DOHH2 (cell line): Measurements from ENCODE around the gene ZNF565.
A peak's percentile ranks its signal among the peaks of the same experiment; 100 is the strongest.
"Not testable (repeated sequence)": the region's sequence is repeated elsewhere in the genome, so short reads cannot be mapped to it uniquely, and the experiment has no call there.

ENCODE experiments used
- H3F3A ChIP-seq: fragments of 200-600 bp; sonication (generic), shearing (Covaris generic); 2 replicates; pipeline ENCODE4 v1.6.0; 2016; ENCODE audit warnings: antibody characterized with exemption, mild to moderate bottlenecking; ENCODE audit not compliant: control insufficient read depth, insufficient read depth
- H3K27ac ChIP-seq: fragments of 200-600 bp; sonication (generic); 2 replicates; pipeline ENCODE4 v1.5.1; 2014; ENCODE audit warnings: low read depth, mild to moderate bottlenecking, low read length, moderate library complexity
- H3K27me3 ChIP-seq: fragments of 200-600 bp; sonication (generic); 2 replicates; pipeline ENCODE4 v1.6.1; 2014; ENCODE audit warnings: mild to moderate bottlenecking, low read length, mixed read lengths; ENCODE audit not compliant: control insufficient read depth
- H3K36me3 ChIP-seq: fragments of 200-600 bp; sonication (generic); 2 replicates; pipeline ENCODE4 v1.6.1; 2014; ENCODE audit warnings: mild to moderate bottlenecking, low read length, moderate library complexity, mixed read lengths; ENCODE audit not compliant: control insufficient read depth
- H3K4me1 ChIP-seq: fragments of 200-600 bp; sonication (generic); 2 replicates; pipeline ENCODE4 v1.6.1; 2014; ENCODE audit warnings: mild to moderate bottlenecking, low read length, mixed read lengths; ENCODE audit not compliant: control insufficient read depth
- H3K4me2 ChIP-seq: fragments of 200-600 bp; sonication (generic); 2 replicates; pipeline ENCODE4 v1.6.0; 2014; ENCODE audit warnings: mild to moderate bottlenecking, low read length, moderate library complexity
- H3K4me3 ChIP-seq: fragments of 200-600 bp; sonication (generic); 2 replicates; pipeline ENCODE4 v1.5.1; 2014; ENCODE audit warnings: mild to moderate bottlenecking, low read length, mixed read lengths
- H3K79me2 ChIP-seq: fragments of 200-600 bp; sonication (generic); 2 replicates; pipeline ENCODE4 v1.6.1; 2014; ENCODE audit warnings: mild to moderate bottlenecking, low read length, mixed read lengths; ENCODE audit not compliant: control insufficient read depth
- H3K9me2 ChIP-seq: fragments of 200-600 bp; sonication (generic); replicated peaks from 2 replicates; pipeline ENCODE4 v1.6.1; 2014; ENCODE audit warnings: mild to moderate bottlenecking, low read length, mixed read lengths; ENCODE audit not compliant: control insufficient read depth
- H3K9me3 ChIP-seq: fragments of 200-600 bp; sonication (generic); 2 replicates; pipeline ENCODE4 v1.6.1; 2014; ENCODE audit warnings: antibody characterized with exemption, low read length, mixed read lengths; ENCODE audit not compliant: control insufficient read depth, insufficient read depth
- H4K20me1 ChIP-seq: fragments of 200-600 bp; sonication (generic); 2 replicates; pipeline ENCODE4 v1.6.0; 2014; ENCODE audit warnings: low read depth, mild to moderate bottlenecking, antibody characterized with exemption, low read length, moderate library complexity; ENCODE audit not compliant: control insufficient read depth, insufficient read depth
- CTCF ChIP-seq: fragments of 200-600 bp; sonication (generic); IDR thresholded peaks from one replicate; pipeline ENCODE4 v1.5.1; 2014; ENCODE audit warnings: antibody characterized with exemption, mild to moderate bottlenecking, low read depth, low read length; ENCODE audit not compliant: poor library complexity, severe bottlenecking
- EZH2phosphoT487 ChIP-seq: fragments of 200-600 bp; sonication (generic); IDR thresholded peaks from 2 replicates; pipeline ENCODE4 v1.6.1; 2017; ENCODE audit warnings: borderline replicate concordance, mild to moderate bottlenecking, antibody characterized with exemption, low read length, moderate library complexity, mixed read lengths

The ZNF565 gene

GRCh38 chr19:36236946-36237310 is 22.5 kb upstream of the ZNF565 start:
- Histone ChIP-seq H3F3A (peaks cover 4% of the 10 kb centered on the region; the same call in 1 of the 2 replicates), H3K4me2 (no peak overlapping the region), H3K36me3 (peaks cover 57% of the 10 kb centered on the region), H3K27ac (no peak overlapping the region), H3K9me3 (no peaks in the 10 kb centered on the region), H3K4me3 (no peak overlapping the region), H4K20me1 (no peaks in the 10 kb centered on the region), H3K27me3 (no peaks in the 10 kb centered on the region), H3K9me2 (no peaks in the 10 kb centered on the region), H3K4me1 (no peaks in the 10 kb centered on the region), H3K79me2 (no peaks in the 10 kb centered on the region; the same call in 1 of the 2 replicates)
- TF ChIP-seq CTCF, result no peak
- TF ChIP-seq EZH2phosphoT487, result no peak

GRCh38 chr19:36236304-36236945 is 22.0 kb upstream of the ZNF565 start:
- Histone ChIP-seq H3K4me3 (no peak overlapping the region), H3K9me2 (no peaks in the 10 kb centered on the region), H3K36me3 (peaks cover 62% of the 10 kb centered on the region), H4K20me1 (no peaks in the 10 kb centered on the region), H3F3A (peaks cover 4% of the 10 kb centered on the region; the same call in 1 of the 2 replicates), H3K9me3 (no peaks in the 10 kb centered on the region), H3K27me3 (no peaks in the 10 kb centered on the region), H3K27ac (no peak overlapping the region), H3K79me2 (peaks cover 2% of the 10 kb centered on the region; the same call in 1 of the 2 replicates), H3K4me1 (no peaks in the 10 kb centered on the region), H3K4me2 (no peak overlapping the region)
- TF ChIP-seq EZH2phosphoT487, result no peak
- no peak for TF ChIP-seq CTCF

- H3K36me3 ChIP-seq, result peaks cover 86% of the 10 kb centered on the region
- not testable (repeated sequence) for H3K4me3 ChIP-seq, H3K27ac ChIP-seq, H3K4me1 ChIP-seq, H4K20me1 ChIP-seq, H3K9me3 ChIP-seq, H3K4me2 ChIP-seq, H3K27me3 ChIP-seq, H3K9me2 ChIP-seq, H3F3A ChIP-seq
- H3K79me2 ChIP-seq, result peaks cover 14% of the 10 kb centered on the region
These were observed 19.2 kb upstream of the ZNF565 start for GRCh38 chr19:36233626-36234025.

GRCh38 chr19:36225219-36225892 is 10.9 kb upstream of the ZNF565 start:
- H3K4me1 ChIP-seq, result peaks cover 19% of the 10 kb centered on the region
- no peaks in the 10 kb centered on the region for H3K27me3 ChIP-seq
- H3K9me3 ChIP-seq, result no peaks in the 10 kb centered on the region
- peaks cover 4% of the 10 kb centered on the region; the same call in 1 of the 2 replicates for H3F3A ChIP-seq
- H4K20me1 ChIP-seq, result peaks cover 15% of the 10 kb centered on the region
- no peak overlapping the region for H3K4me3 ChIP-seq
- no peaks in the 10 kb centered on the region for H3K9me2 ChIP-seq
- H3K79me2 ChIP-seq, result peaks cover 93% of the 10 kb centered on the region
- TF ChIP-seq EZH2phosphoT487 (no peak), CTCF (no peak)
- H3K4me2 ChIP-seq, result 0 out of 2 replicates have a peak overlapping the region, but pooled peaks have one; percentile 10
- peaks cover 90% of the 10 kb centered on the region for H3K36me3 ChIP-seq
- H3K27ac ChIP-seq, result 0 out of 2 replicates have a peak overlapping the region, but pooled peaks have one; percentile 4
